Smooth muscle cell of trachea (primary cell): ENCODE results near the gene BCL7C. TPM values are rescaled to one million over a fixed set of nuclear protein-coding genes. Genes with fewer than 3 reads are reported as not detected.

ENCODE experiments used
- total RNA-seq: library from RNA; depleted of rRNA; stranded (reverse); fragments of >200 nt; gene quantifications from 2 replicates; pipeline ENCODE4 v1.2.1, GENCODE V29; 2014

BCL7C gene
- 40.5 and 50.5 TPM in 2 replicates for total RNA-seq

DNA sequence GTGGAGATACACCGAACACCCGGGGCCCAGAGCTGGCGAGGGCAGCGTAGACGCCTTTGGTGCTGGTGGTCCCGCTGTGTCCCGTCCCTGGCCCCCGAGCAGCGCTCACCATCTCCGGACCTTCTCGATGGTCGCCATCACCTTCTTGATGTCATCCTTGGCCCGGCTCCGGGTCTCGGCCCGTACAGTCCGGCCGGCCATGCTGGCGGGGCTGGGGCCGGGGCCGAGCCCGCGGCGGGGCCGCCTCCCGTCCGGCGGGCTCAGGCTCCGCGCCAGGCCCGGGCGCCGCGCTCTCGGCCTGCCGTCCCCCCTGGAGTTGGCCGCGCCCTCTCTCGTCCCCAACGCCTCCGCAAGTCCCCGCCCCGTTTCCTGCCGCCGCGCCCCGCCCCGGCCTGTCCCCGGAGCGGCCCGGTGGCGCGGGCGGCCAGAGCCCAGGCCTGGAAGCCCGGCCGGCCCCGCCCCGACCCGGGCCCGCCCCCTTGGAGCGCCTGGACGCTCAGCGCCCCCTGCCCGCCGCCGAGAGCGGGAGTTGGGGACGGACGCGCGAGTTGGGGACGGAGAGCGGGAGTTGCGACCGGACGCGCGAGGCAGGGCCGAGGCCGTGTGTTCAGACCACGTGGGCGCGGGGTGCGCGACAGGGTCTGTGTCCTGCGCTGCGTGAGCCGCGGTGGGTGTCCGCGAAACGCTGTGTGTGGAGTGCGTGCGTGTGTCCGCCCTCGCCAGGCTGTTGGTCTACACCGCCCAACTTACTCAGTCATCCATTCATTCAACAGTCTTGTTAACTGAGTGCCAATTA is at the start of gene BCL7C:
Gene BCL7C, minus strand, starts transcription at position 334 of the 796 bp plus-strand sequence. Its CDS starts 133 bp downstream, at position 201.

GRCh38 chr16:30923554-30924075 is 29.7 kb upstream of the BCL7C start, which contains the start of gene FBXL19:
FBXL19 (plus strand) TSS chr16:30923572; CDS start chr16:30925755, 2,183 bp downstream.

GRCh38 chr16:30896261-30896888 is 2.5 kb upstream of the BCL7C start, which contains the start of gene CTF1:
CTF1 (plus strand) TSS chr16:30896614; CDS start chr16:30896644, 30 bp downstream.

Other genes starting within 250 kb of the BCL7C start
- gene PRR14, start 243.1 kb downstream of the BCL7C start, total RNA-seq = 4.8 and 8.8 TPM in 2 replicates
- 23.2 and 24.4 TPM in 2 replicates for gene FBRS, start 235.6 kb downstream of the BCL7C start, total RNA-seq
- 26.8 and 30.9 TPM in 2 replicates for gene SRCAP, start 194.9 kb downstream of the BCL7C start, total RNA-seq
- gene PHKG2, start 145.7 kb downstream of the BCL7C start, total RNA-seq = 20.5 and 26.9 TPM in 2 replicates
- gene CFAP119, start 132.0 kb downstream of the BCL7C start, total RNA-seq = 0.66 and 2.9 TPM in 2 replicates
- 81.9 and 103 TPM in 2 replicates for gene RNF40, start 131.8 kb downstream of the BCL7C start, total RNA-seq
- 10.5 and 14.7 TPM in 2 replicates for gene ZNF629, start 106.9 kb downstream of the BCL7C start, total RNA-seq
- gene CTF1, start 2.5 kb upstream of the BCL7C start, total RNA-seq = 3.3 and 6.1 TPM in 2 replicates
- gene FBXL19, start 29.5 kb upstream of the BCL7C start, total RNA-seq = 21.1 and 28.4 TPM in 2 replicates
- 59.5 and 97.1 TPM in 2 replicates for gene ORAI3, start 55.0 kb upstream of the BCL7C start, total RNA-seq
- 3.8 and 7.1 TPM in 2 replicates for gene SETD1A, start 63.7 kb upstream of the BCL7C start, total RNA-seq
- gene HSD3B7, start 91.1 kb upstream of the BCL7C start, total RNA-seq = 49.7 and 76.7 TPM in 2 replicates
- gene STX1B, start 116.6 kb upstream of the BCL7C start, total RNA-seq = 2.6 and 3.6 TPM in 2 replicates
- gene STX4, start 139.5 kb upstream of the BCL7C start, total RNA-seq = 27.5 and 32.3 TPM in 2 replicates
- gene ZNF668, start 180.2 kb upstream of the BCL7C start, total RNA-seq = 11.1 and 12.7 TPM in 2 replicates
- gene ZNF646, start 180.3 kb upstream of the BCL7C start, total RNA-seq = 13.5 and 22.7 TPM in 2 replicates
- 2.5 and 2.8 TPM in 2 replicates for gene PRSS53, start 194.9 kb upstream of the BCL7C start, total RNA-seq
- gene VKORC1, start 200.7 kb upstream of the BCL7C start, total RNA-seq = 128 and 152 TPM in 2 replicates
- 26.5 and 39.5 TPM in 2 replicates for gene BCKDK, start 214.3 kb upstream of the BCL7C start, total RNA-seq
- gene KAT8, start 223.6 kb upstream of the BCL7C start, total RNA-seq = 37.2 and 39.0 TPM in 2 replicates
- not detected in 2 replicates for gene PRSS8, start 241.7 kb upstream of the BCL7C start, total RNA-seq